GM12864 (cell line): ENCODE measurements around the gene TFRC.

Source experiments
- DNase-seq: peaks from one replicate; pipeline ENCODE4 v3.0.0-alpha.2; 2011; ENCODE audit warnings: low read depth
- H3K4me3 ChIP-seq: 2 replicates; pipeline ENCODE4 v1.5.1; 2011; ENCODE audit warnings: mild to moderate bottlenecking, low read depth, low read length, control low read depth
- CTCF ChIP-seq: IDR thresholded peaks from 2 replicates; pipeline ENCODE4 v1.5.1; 2011; ENCODE audit warnings: low read depth, mild to moderate bottlenecking, moderate library complexity, low read length, control low read depth, inconsistent platforms; ENCODE audit errors: missing control alignments

The TFRC gene

GRCh38 chr3:196081834-196082618 is at the start of gene TFRC:
Gene TFRC, minus strand, starts transcription at chr3:196082090. Its CDS starts 4,991 bp downstream, at chr3:196077099.
- DNase-seq: peak; percentile 86
- peak within 1 kb of the TSS; percentile 96 for H3K4me3 ChIP-seq
- TF ChIP-seq CTCF: no peak

GRCh38 chr3:196128172-196128843 is 46.4 kb upstream of the TFRC start:
- no peak for TF ChIP-seq CTCF
- no peak overlapping the region for H3K4me3 ChIP-seq
- DNase-seq: no peak

- DNase-seq: no peak
- TF ChIP-seq CTCF: no peak
- H3K4me3 ChIP-seq: no peak overlapping the region
Observed at GRCh38 chr3:196127308-196128040, 45.6 kb upstream of the TFRC start.

GRCh38 chr3:196124608-196125007 is 42.7 kb upstream of the TFRC start:
- DNase-seq: no peak
- TF ChIP-seq CTCF: no peak

GRCh38 chr3:196122688-196123046 is 40.8 kb upstream of the TFRC start:
- no peak for TF ChIP-seq CTCF
- DNase-seq: no peak
- no peak overlapping the region for H3K4me3 ChIP-seq

More at GRCh38 chr3:196124608-196125007, 42.7 kb upstream of the TFRC start:
- H3K4me3 ChIP-seq: no peak overlapping the region

GRCh38 chr3:196122021-196122687 is 40.3 kb upstream of the TFRC start:
- H3K4me3 ChIP-seq: no peak overlapping the region
- no peak for TF ChIP-seq CTCF
- DNase-seq: no peak
